SK-N-SH (cell line): ENCODE measurements around the gene SLC38A7. TPM values are rescaled to one million over a fixed set of nuclear protein-coding genes. Genes with fewer than 3 reads are reported as not detected.

Experiments
- CTCF ChIA-PET: fragments of 300-600, 350-600 bp; formaldehyde crosslinking; extraction: SDS; loops from one replicate; lab custom pipeline; 2021; lab: Yijun Ruan, JAX
- POLR2A ChIA-PET: fragments of 350-600 bp; sonication (Branson Sonifier 250); formaldehyde crosslinking; extraction: SDS; loops from one replicate; lab custom pipeline; 2020; ENCODE audit warnings: antibody characterized with exemption, inconsistent platforms; lab: Yijun Ruan, JAX
- DNase-seq: peaks from one replicate; pipeline ENCODE4 v3.0.0; 2012
- H2AFZ ChIP-seq: fragments of 200-600 bp; sonication (generic); 2 replicates; pipeline ENCODE4 v1.8.1; 2016; ENCODE audit warnings: antibody characterized with exemption, mild to moderate bottlenecking, low read depth
- H3F3A ChIP-seq: fragments of 200-600 bp; sonication (generic); replicated peaks from 2 replicates; pipeline ENCODE3; 2016; ENCODE audit warnings: antibody characterized with exemption, mild to moderate bottlenecking; ENCODE audit not compliant: insufficient read depth
- H3K27ac ChIP-seq, 2 experiments: fragments of 200-500 bp in 1 of 2; fragments of 200-600 bp in 1 of 2; sonication (Bioruptor generic) in 1 of 2; sonication (generic), shearing (Covaris generic) in 1 of 2; 2 replicates each; pipeline versions ENCODE4 v1.5.1 to v1.6.1; 2014 to 2016; ENCODE audit warnings: low read depth in 2 of 2, inconsistent platforms in 1 of 2, low read length in 1 of 2, mild to moderate bottlenecking in 1 of 2, mixed read lengths in 1 of 2
- H3K27me3 ChIP-seq: fragments of 200-600 bp; sonication (generic), shearing (Covaris generic); 2 replicates; pipeline ENCODE4 v1.6.1; 2016; ENCODE audit warnings: mixed run types; ENCODE audit not compliant: insufficient read depth
- H3K36me3 ChIP-seq, 2 experiments: fragments of 200-500 bp in 1 of 2; fragments of 200-600 bp in 1 of 2; sonication (Bioruptor generic) in 1 of 2; sonication (generic) in 1 of 2; replicated peaks in 1 of 2; 2 replicates each; pipeline versions ENCODE3 to v1.5.1; 2014 to 2016; ENCODE audit warnings: low read length in 1 of 2, mild to moderate bottlenecking in 1 of 2; ENCODE audit not compliant: insufficient read depth in 2 of 2, control insufficient read depth in 1 of 2
- H3K4me1 ChIP-seq, 2 experiments: fragments of 200-500 bp in 1 of 2; fragments of 200-600 bp in 1 of 2; sonication (Bioruptor generic) in 1 of 2; sonication (generic), shearing (Covaris generic) in 1 of 2; 2 replicates each; pipeline versions ENCODE4 v1.5.1 to v1.6.1; 2014 to 2016; ENCODE audit warnings: low read depth in 1 of 2, low read length in 1 of 2, mixed run types in 1 of 2; ENCODE audit not compliant: insufficient read depth in 2 of 2, control insufficient read depth in 1 of 2
- H3K4me2 ChIP-seq: fragments of 200-600 bp; sonication (generic), shearing (Covaris generic); 2 replicates; pipeline ENCODE4 v1.6.1; 2017; ENCODE audit warnings: mixed run types
- H3K4me3 ChIP-seq, 2 experiments: fragments of 200-500 bp in 1 of 2; fragments of 200-600 bp in 1 of 2; sonication (Bioruptor generic) in 1 of 2; sonication (generic), shearing (Covaris generic) in 1 of 2; 2 replicates each; pipeline versions ENCODE4 v1.5.1 to v1.8.1; 2014 to 2016; ENCODE audit warnings: low read depth in 2 of 2, inconsistent platforms in 1 of 2, low read length in 1 of 2, mild to moderate bottlenecking in 1 of 2, mixed read lengths in 1 of 2, moderate library complexity in 1 of 2
- H3K79me2 ChIP-seq: fragments of 200-600 bp; sonication (generic); 2 replicates; pipeline ENCODE4 v1.8.1; 2017; ENCODE audit warnings: mild to moderate bottlenecking; ENCODE audit not compliant: insufficient read depth
- H3K9ac ChIP-seq: fragments of 200-600 bp; sonication (generic); 2 replicates; pipeline ENCODE4 v1.6.1; 2017; ENCODE audit warnings: mixed run types
- H3K9me2 ChIP-seq: fragments of 200-600 bp; sonication (generic); 2 replicates; pipeline ENCODE4 v1.6.1; 2017; ENCODE audit warnings: mixed run types
- H3K9me3 ChIP-seq: fragments of 200-600 bp; sonication (generic); 2 replicates; pipeline ENCODE4 v1.6.1; 2017; ENCODE audit warnings: mixed run types, mild to moderate bottlenecking, moderate library complexity
- H4K20me1 ChIP-seq: fragments of 200-600 bp; sonication (generic); 2 replicates; pipeline ENCODE4 v1.6.1; 2017; ENCODE audit warnings: mild to moderate bottlenecking, mixed run types; ENCODE audit not compliant: insufficient read depth
- ELF1 ChIP-seq: IDR thresholded peaks from 2 replicates; pipeline ENCODE4 v1.4.0; 2012
- EZH2phosphoT487 ChIP-seq: fragments of 200-600 bp; sonication (generic); IDR thresholded peaks from 2 replicates; pipeline ENCODE4 v1.6.1; 2017; ENCODE audit warnings: low read depth, mixed run types, mild to moderate bottlenecking, antibody characterized with exemption, moderate library complexity, borderline replicate concordance
- FOSL2 ChIP-seq: IDR thresholded peaks from 2 replicates; pipeline ENCODE4 v1.4.0; 2012; ENCODE audit warnings: low read depth, mild to moderate bottlenecking, moderate library complexity, borderline replicate concordance
- FOXJ3 ChIP-seq: sonication (generic); formaldehyde crosslinking; IDR thresholded peaks from 2 replicates; pipeline ENCODE4 v1.5.1; 2020; ENCODE audit warnings: mild to moderate bottlenecking, missing genetic modification reagents
- MEF2A ChIP-seq: IDR thresholded peaks from 2 replicates; pipeline ENCODE4 v1.4.0; 2012; ENCODE audit warnings: low read depth, borderline replicate concordance
- MXI1 ChIP-seq: IDR thresholded peaks from 2 replicates; pipeline ENCODE4 v1.6.1; 2012; ENCODE audit warnings: mild to moderate bottlenecking, low read depth, low read length, improper control_type of control experiment
- POLR2AphosphoS5 ChIP-seq: IDR thresholded peaks from 2 replicates; pipeline ENCODE4 v1.6.1; 2012; ENCODE audit warnings: low read depth, low read length
- RFX5 ChIP-seq: IDR thresholded peaks from 2 replicates; pipeline ENCODE4 v1.6.1; 2012; ENCODE audit warnings: mild to moderate bottlenecking, improper control_type of control experiment, low read length
- SIN3A ChIP-seq: IDR thresholded peaks from 2 replicates; pipeline ENCODE4 v1.6.1; 2012; ENCODE audit warnings: low read depth, mild to moderate bottlenecking, low read length, moderate library complexity, borderline replicate concordance
- TAF1 ChIP-seq: IDR thresholded peaks from 2 replicates; pipeline ENCODE4 v1.6.1; 2012; ENCODE audit warnings: low read depth, mild to moderate bottlenecking, low read length, moderate library complexity, borderline replicate concordance
- WGBS: methylation state at CpG from one replicate; pipeline ENCODE4 v1.1.6; 2017; ENCODE audit warnings: low lambda C conversion rate; 5-methylcytosine and 5-hydroxymethylcytosine counted together
- polyA plus RNA-seq, 3 experiments: library from polyadenylated mRNA; depleted of rRNA; stranded (reverse); fragments of >200 nt; gene quantifications; 2 replicates each; pipeline ENCODE4 v1.2.3, GENCODE V29; 2012
- TF ChIP-seq, protein P1 (sequence below): fragments of 150-350 bp; IDR thresholded peaks from 2 replicates; pipeline ENCODE4 v1.6.1; 2017; ENCODE audit warnings: antibody characterized with exemption, low read length, low read depth, borderline replicate concordance
- TF ChIP-seq, protein P2 (sequence below): IDR thresholded peaks from 2 replicates; pipeline ENCODE4 v1.4.0; 2012; ENCODE audit warnings: low read depth, borderline replicate concordance
- TF ChIP-seq, protein P3 (sequence below): IDR thresholded peaks from 2 replicates; pipeline ENCODE4 v1.4.0; 2012; ENCODE audit warnings: low read depth

SLC38A7 gene, protein sequence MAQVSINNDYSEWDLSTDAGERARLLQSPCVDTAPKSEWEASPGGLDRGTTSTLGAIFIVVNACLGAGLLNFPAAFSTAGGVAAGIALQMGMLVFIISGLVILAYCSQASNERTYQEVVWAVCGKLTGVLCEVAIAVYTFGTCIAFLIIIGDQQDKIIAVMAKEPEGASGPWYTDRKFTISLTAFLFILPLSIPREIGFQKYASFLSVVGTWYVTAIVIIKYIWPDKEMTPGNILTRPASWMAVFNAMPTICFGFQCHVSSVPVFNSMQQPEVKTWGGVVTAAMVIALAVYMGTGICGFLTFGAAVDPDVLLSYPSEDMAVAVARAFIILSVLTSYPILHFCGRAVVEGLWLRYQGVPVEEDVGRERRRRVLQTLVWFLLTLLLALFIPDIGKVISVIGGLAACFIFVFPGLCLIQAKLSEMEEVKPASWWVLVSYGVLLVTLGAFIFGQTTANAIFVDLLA
- polyA plus RNA-seq (2012; rRNA removed) = 14.1 and 19.3 TPM in 2 replicates
- polyA plus RNA-seq (2012; cell fraction: cytosol; rRNA removed) = 4.9 and 8.0 TPM in 2 replicates
- polyA plus RNA-seq (2012; cell fraction: nucleus; rRNA removed) = 35.8 and 39.9 TPM in 2 replicates

DNA sequence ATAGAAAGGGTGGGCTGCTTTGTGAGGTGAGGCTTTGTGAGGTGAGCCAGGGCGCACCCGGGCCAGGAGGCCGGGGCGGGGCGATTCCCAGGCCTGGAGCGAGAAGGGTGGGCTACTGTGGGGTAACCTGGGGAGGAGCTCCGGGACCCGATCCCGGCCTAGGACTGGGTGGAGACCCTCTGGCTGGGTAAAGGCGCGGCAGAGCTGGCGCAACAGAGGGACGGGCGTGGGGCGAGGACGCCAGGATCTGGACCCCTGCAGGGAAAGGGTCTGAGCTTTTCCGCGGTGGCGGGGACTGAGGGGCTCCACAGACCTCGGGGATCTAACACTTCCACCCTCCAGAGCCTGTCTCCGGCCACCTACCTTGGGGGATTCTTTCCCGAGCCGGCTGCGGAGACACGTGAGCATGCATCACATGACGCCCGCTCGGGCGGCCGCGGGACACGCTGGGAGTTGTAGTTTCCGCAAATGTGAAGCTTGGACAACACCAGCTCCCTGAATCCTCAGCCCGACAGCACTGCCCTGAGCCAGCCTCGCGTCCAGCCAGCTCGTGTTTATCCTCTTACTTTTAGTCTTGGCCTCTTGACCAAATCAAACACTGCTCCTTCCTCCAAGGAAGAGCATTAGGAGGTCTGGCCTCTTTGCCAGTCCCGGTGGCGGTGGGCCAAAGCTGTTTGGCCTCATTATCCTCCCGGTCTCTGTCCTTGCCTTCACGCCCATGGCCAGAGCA, at the start of gene SLC38A7:
TSS of gene SLC38A7 (minus strand) at position 417 of the 730 bp plus-strand sequence. CDS start 4,644 bp downstream, outside the sequence.
- 13% methylated on average over 29 of the region's 41 CpGs for WGBS

More for the DNA sequence above, at the start of gene SLC38A7:
- H3K9ac ChIP-seq = peak within 1 kb of the TSS; percentile 90
- no peaks in the 10 kb centered on the region for H4K20me1 ChIP-seq
- CTCF ChIA-PET = interaction anchor here (0.8 to 1.9 kb wide), 6 partner anchors 13 to 348 kb away, joined by 3 to 7 read pairs (median 4); no protein-coding TSS in a partner anchor
- H3K4me1 ChIP-seq = peaks cover 4 to 15% of the 10 kb centered on the region in 2 experiments; a peak in 2 of 4 replicates
- H3K9me2 ChIP-seq = no peaks in the 10 kb centered on the region
- TF ChIP-seq POLR2AphosphoS5 (peak; percentile 75), SIN3A (peak; percentile 98), ELF1 (peak; percentile 53), RFX5 (no peak), FOXJ3 (CRISPR knock-in tag) (no peak), FOSL2 (no peak), EZH2phosphoT487 (no peak), MEF2A (no peak), MXI1 (peak; percentile 93), TAF1 (no peak)
- TF ChIP-seq, protein P1, sequence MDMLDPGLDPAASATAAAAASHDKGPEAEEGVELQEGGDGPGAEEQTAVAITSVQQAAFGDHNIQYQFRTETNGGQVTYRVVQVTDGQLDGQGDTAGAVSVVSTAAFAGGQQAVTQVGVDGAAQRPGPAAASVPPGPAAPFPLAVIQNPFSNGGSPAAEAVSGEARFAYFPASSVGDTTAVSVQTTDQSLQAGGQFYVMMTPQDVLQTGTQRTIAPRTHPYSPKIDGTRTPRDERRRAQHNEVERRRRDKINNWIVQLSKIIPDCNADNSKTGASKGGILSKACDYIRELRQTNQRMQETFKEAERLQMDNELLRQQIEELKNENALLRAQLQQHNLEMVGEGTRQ = peak; percentile 99
- TF ChIP-seq, protein P2, sequence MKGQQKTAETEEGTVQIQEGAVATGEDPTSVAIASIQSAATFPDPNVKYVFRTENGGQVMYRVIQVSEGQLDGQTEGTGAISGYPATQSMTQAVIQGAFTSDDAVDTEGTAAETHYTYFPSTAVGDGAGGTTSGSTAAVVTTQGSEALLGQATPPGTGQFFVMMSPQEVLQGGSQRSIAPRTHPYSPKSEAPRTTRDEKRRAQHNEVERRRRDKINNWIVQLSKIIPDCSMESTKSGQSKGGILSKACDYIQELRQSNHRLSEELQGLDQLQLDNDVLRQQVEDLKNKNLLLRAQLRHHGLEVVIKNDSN = peak; percentile 100
- TF ChIP-seq, protein P3, sequence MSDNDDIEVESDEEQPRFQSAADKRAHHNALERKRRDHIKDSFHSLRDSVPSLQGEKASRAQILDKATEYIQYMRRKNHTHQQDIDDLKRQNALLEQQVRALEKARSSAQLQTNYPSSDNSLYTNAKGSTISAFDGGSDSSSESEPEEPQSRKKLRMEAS = peak; percentile 78; the same call in 1 of the 2 replicates
- no peaks in the 10 kb centered on the region for H3F3A ChIP-seq
- peak within 1 kb of the TSS; percentile 53 to 54; a peak in 3 of 4 replicates for H3K27ac ChIP-seq
- DNase-seq = peak; percentile 93
- H3K4me3 ChIP-seq = peak within 1 kb of the TSS; percentile 92
- peak within 1 kb of the TSS; percentile 99 for H3K4me2 ChIP-seq
- peaks cover 27% of the 10 kb centered on the region for H3K79me2 ChIP-seq
- POLR2A ChIA-PET = interaction anchor here (0.7 to 1.2 kb wide), 6 partner anchors 9 to 48 kb away, joined by 3 to 4 read pairs (median 3); no protein-coding TSS in a partner anchor
- H3K36me3 ChIP-seq = peaks cover 5 to 14% of the 10 kb centered on the region in 2 experiments
- H2AFZ ChIP-seq = peak within 1 kb of the TSS; percentile 94
- no peaks in the 10 kb centered on the region for H3K27me3 ChIP-seq
- no peaks in the 10 kb centered on the region for H3K9me3 ChIP-seq
